GM18517 (cell line): ENCODE data around the gene KRT36.

ENCODE experiments used
- ATAC-seq: cut with Tn5 transposase; IDR thresholded peaks from one replicate; pipeline ENCODE4 v1.9.1; 2021; ENCODE audit warnings: mild to moderate bottlenecking, moderate library complexity; ENCODE audit not compliant: unreplicated experiment

The KRT36 gene

DNA sequence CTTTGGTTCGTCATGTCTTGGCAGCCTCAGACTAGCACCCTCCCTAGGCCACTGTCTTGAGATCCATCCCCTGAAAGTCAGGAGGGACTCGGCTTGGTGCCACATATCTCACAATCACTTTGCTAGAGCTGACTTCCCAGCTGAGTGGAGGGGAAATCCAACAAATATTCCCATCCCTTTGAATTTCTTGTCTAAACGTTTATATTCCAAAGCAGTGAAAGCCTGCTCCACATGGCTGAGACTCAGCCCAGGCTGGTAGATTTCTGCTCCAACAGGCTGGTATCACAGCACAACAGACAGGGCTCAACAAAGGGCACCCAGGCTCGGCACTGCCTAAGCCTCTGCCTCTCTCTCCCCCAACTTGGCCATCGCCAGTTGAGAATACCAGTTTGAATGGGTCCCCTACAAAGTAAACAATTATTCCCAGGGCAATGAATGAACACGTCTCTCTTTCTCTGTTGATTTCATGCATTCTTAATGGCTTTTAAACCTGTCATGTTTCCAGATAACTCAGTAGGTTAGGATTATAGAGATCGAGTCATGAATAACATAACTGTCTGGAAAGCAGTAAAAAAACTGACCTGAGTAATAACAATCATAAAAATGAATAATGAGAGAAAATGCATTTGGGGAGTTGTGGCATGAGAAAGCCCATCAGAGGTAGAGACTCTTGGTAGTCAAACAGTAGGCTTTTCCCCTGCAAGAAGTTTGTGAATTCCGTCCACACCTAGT lies 14.7 kb upstream of the KRT36 start:
- no peak for ATAC-seq

DNA sequence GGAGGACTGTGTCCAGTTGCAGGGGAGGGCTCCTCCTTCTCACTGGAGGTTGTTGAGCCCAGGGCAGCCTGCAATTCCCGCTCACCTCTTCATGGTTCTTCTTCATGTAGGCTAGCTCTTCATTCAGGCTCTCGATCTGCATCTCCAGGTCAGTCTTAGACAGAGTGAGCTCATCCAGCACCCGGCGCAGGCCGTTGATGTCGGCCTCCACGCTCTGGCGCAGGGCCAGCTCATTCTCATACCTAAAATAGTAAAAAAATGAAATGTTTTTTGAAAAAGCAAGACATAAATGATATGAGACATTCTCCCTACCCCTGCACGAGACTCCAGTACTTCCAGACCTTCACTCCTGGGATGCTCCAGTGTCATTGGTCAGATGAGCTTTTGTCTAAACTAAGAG lies 13.5 kb upstream of the KRT36 start:
- no peak for ATAC-seq

DNA sequence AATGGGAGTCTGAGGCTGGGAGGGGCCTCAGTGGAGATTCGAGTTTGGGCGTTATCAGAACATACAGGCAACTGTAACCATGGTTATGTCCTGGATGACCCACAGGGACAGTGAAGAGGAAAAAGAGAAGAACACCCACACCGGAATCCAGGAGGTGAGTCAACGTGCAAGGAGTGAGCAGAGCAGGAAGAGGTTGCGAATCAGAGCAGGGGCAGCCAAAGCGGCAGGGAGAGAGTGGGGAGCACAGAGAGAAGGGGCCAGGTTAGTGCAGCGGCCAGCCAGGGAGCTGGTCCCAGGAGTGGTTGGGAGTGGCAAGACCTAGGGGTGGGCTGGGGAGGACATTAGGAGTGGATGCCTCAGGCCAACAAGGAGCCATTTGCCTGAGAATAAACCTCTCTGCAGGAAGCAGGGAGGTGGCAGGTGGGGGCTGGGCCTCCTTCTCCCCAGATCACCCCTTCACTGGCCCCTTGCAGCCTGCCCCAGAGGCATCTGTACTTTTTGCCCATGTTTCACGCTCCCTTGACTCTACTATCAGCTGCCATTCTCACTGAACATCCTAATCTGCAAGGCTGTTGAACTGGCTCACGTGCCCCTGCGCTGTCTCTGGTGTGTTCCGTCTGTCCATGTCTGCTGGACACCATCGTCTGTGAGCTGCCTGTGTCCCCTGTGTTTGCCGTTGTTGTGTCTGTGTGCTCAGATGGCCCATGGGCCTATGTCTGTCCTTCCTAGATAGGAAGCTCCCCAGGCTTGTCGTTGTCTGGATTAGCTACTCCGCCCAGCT lies 10.6 kb upstream of the KRT36 start:
- ATAC-seq = no peak

DNA sequence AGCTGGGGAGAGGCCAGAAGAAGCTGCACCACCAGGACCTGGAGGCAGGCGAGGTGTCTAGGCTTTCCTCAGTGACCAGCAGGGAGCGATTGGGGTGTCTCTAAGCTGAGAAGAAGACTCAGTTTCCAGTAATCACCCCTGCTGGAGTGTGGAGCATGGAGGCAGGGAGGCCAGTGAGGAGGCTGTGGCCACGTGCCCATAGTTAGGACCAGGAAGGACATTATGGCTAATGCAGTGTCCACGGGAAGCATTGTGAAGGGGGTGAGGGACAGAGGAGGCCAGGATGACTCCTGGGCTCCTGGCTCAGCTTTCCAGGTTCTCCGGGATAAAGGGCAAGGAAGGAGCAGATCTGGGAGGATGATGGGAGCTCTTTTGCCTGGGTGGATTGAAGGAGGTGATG lies 10.0 kb upstream of the KRT36 start:
- ATAC-seq = no peak

DNA sequence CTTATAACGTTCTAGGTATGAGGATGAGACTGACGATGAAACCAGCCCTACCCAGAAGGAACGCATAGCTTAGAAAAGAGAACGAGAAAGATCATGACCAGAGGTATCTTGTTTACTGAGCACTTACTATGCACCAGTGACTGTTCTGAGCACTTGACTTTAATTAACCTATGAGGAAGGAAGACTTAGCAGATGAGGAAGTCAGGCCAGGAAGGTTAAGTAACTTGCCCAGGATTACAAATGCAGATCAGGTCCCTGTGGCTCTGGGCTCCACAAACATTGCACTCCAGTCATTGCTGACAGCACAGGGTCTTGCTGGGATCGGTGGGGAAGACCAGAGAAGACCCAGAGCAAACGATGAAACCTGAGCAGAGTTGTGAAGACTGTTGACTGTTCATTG lies 8.6 kb upstream of the KRT36 start:
- no peak for ATAC-seq

DNA sequence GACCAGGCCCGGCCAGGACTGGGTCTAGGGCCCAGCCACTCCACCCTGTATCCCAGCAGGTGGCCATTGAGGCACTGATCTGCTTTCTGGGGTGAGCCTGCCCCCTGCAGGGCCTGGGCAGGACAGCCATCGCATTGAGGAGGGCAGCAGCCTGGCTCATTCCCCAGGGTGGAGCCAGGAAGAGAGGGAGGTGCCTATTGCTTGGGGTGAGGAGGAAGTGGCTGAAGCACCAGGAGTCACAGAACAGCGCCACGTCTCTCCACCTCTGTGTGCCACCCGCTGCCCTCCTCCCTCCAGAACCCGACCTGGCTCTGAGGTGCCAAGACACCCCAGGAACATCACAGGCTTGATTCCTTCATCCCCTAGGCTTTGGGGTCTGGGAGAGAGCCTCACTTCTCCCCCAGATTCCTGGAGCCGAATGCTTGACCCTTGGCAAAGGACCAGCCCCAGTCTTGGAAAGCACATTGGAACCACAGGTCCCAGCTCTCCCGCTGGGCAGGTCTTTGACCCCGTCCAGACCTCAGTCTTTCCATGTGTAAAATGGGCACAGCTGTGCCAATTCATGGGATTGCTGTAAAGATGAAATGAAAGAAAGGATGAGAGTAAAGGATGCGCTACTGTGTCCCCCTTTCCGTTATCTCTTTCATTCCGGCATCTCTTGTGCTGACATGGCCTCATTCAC lies 7.2 kb upstream of the KRT36 start:
- peak; percentile 66 for ATAC-seq

DNA sequence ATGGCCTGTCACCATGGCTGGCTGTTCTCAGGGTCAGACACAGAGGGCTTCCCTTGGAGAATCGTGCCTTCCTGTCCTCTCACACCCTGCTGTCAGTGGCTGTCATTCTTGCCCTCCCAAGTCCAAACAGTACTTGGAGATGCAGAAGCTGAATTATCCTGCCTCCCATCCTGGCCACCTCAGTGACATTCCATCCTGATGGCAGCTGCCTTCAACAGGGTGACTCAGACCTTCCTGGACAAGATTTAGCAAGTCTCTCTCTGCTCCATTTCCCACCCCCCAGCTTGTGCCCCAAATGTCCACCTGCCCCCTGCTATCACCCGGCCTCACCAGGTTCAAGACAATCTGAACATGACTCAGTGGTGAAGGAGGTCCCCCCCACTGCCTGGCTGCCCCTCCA lies 4.8 kb upstream of the KRT36 start:
- ATAC-seq = no peak

DNA sequence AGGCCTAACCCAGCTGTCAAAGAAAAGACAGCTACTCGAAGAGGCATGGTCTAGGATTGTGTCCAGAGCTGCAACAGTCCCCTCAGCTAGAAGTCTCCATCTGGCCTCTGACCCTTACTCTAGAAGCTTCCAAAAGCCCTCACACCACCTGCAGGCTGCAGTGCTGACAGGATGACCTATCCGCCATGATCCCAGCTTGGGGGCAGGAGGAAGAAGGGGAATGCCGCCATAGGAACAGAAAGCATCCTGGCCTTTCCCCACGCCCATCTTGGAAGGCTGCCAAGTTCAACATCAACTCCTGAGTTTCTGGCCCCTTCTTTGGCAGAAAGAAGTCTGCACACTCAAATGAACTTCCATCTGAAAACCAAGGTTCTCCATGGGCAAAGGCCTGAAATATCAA lies 3.1 kb upstream of the KRT36 start:
- no peak for ATAC-seq

DNA sequence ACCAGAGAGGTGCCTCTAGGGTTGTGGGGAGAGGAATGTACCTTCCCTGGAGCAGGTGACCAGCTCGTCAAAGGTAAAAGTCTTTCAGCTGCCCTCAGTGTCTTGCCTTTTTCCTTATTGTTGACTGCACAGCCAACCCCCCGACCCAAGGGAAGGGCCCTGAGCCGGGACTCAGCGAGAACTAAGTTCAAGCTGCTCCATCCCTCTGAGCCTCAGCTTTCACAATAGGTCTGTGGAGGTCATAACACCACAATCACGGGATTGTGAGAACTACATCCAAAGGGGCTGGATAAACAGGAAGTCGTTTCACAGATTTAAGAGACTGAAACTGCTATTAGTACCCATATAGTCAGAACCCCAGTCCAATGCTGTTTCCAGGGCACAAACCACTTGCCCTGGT lies 2.6 kb upstream of the KRT36 start:
- ATAC-seq = no peak

DNA sequence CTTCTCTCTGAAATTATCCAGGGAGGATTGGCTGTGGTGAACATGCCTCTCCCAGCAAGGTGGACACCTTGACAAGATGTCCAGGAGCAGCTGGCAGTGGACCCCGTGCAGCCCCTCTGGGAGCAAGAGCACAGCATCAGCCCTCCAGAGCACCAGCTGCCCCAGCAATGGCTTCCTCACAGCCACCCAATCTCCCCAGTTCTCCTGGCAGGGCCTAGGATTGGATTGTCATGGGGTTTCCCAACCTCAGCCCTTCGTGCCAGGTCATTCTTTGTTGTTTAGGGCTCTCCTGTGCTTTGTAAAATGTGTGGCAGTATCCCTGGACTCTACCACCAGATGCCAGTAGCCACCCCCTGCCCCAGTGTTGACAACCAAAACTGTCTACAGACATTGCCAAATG lies 1.8 kb upstream of the KRT36 start:
- ATAC-seq = no peak

DNA sequence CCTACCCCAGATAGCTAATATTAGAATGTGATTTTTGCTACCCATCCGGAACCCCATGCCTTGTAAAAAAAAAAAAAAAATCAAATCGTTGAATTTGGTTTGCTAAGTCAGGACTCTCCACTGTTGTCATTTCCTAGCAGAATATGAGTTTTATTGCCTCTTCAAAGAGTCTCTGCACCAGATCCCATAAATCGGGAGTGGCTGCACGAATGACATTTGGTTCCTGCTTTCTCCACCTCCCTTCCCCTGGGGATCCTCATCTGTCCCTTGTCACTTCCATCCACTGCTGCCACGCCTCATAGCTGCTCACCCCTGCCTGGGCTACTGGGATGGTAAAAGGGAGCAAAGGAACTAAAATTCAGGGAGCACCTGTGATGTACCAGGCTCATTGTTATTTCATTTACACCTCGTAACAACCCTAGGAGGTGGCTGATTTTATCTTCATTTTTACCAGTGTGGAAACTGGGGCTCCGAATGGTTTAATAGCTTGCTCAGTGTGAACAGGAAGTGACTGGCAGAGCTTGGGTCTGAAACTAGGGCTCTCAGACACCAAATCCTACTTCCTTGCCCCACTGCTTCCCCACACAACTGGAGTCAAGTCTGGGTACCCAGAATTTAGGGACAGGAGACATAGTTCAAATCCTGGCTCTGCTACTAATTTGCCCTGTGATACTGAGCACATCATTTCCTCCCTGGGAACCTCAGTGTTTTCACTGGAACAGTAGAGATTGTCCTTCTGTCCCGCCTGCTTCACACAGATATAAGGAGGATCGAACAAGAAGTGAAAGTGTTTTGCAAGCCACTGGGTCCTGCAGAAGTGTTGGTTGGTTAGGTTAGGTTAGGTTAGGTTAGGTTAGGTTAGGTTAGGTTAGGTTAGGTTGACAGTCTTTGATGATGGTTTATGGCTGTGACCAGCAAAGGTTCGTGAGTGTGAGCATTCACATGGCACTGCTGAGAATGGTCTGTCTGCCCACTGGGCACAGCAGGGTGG lies 585 bp upstream of the KRT36 start:
- ATAC-seq = no peak

DNA sequence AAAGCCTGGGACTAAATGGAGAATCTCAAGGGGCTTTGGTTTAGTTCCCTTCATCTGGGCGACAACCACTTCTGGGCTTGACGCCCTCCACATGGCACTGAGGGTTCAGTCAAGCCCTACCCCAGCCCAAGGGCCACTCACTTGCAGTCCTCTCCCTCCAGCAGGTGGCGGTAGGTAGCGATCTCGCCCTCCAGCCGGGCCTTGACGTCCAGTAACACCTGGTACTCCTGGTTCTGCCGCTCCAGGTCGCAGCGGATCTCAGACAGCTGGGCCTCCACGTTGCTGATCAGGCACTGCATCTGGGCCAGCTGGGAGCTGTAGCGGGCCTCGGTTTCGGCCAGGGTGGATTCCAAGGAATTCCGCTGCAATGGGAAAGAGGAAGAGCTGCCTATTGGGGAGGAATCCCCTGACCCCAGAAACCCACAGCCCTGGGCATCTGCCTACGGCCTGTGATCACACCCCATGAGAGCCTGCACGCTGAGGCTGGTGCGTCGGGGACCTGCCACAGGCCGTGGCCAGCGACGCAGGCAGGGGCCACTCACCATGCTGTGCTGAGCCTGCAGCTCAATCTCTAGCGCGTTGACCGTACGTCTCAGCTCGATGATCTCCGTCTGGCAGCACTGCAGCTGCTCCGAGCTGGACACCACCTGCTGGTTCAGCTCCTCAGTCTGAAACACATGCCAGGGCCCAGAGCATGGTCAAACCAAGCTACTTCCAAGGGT lies 2.7 kb downstream of the KRT36 start:
- ATAC-seq = no peak

DNA sequence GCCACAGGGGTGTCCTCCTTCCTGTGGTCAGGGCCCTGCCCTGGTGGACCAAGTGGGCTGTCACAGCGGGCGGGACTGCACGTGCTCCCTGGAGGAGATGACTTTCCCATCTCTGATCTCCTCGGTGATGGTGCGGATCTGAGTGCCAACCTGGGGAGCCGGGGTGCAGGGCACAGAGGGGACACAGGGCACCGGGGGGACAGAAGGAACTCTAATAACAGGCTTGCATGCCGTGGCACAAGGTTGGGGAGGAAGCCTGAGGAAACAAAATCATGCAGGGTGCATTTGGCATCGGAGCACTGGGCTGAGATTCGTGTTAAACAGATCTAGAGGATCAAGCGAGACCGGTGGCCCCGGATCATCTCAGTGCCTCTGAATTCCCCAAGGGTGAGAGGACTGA lies 3.4 kb downstream of the KRT36 start:
- ATAC-seq = no peak

DNA sequence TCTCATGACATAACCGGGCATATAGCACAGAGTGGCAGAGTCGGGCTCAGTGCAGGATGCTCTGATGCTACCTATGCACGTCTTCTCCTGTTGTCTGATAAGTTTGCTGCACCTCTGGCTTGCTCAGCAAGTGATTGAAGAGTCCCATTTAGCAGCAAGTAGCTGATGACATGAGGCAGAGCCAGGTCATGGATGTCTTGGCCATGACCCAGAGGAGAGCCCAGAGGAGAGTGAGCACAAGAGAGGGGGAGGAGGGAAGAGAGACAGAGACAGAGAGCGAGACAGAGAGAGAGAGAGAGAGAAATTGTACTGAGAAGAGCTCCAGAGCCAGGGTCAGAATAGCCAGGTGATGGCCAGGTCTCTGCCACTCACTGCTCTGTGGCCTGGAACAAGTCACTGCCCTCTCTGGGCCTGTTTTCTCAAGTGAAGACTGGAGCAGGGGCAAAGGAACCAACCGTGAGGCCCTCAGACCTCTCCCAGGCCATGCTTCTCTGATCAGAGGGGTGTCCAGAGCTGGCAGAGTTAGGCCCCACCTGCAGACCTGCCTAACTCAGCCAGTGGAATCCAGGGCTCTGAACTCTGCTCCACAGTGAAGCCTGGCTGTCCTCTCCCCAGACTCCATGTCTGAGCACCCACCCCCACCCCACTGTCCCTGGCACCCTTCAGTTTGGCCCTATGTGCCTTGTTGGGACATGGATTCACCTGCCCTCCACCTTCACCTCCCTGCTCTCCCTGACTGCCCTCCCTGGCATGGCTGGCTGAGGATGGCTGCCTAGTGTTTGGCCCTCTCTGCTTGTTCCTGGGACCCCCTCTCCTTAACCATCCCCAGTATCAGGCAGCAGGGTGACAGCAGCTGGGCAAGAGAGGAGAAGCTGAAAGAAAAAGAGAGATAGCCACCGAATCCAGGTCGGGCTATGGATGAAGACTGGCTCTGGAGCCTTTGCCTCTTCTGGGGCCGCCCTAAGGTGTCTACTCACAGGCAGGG lies 4.5 kb downstream of the KRT36 start:
- ATAC-seq = no peak

DNA sequence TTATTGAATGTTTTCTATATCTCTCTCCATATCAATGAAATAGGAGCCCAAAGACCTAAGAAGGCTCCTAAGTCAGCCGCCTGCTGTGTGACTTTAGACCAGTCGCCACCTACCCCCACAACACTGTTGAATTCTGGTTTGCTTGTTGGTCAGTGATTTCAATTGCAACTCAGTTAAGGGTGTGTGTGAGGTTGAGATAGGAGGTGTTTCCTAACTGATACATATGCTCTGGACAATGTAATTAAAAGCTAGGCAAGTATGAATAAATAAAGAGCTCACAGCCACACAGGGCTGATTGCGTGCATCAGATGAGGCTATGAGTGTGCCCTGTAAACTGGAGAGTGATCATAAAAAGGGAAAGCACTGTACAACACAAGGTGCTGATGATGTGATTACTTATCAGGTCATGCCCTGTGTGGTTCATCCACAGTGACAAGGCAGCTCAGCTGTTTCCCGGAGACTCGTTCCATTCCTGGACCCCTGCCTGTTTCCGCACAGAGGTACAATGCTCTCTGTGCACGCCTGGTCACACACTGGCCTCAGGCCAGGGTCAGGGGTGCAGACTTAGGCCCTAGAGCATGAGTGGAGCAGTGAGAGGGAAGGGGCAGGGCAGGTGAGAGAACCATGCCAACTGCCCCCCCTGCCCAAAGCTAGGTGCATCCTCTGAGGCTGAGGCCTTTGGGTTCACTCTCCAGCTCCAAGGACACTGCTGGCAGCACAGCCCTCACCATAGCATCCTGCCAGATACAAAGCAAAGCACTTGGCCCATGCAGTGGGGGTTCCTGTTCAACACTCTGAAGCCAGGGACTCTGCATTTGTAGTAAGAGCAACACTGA lies 5.5 kb downstream of the KRT36 start:
- ATAC-seq = no peak

DNA sequence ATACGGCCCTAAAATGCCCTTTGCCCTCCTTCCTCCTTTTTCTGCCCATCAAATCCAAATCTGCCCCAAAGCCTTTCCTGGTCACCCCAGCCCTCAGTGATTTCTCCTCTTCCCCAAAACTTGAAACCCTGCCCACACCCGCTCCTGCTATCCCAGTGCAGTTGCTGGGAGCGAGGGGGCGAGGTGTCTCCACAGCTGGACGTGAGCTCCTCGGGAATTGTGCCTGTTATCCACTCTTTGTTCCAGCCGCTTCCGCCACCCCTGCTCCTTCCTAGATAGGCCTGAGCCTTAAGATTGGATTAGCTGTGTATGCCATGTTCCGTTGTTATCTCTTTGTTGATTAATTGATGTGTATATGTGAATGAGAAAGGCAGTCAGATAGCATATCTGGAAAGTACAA lies 6.2 kb downstream of the KRT36 start:
- no peak for ATAC-seq

DNA sequence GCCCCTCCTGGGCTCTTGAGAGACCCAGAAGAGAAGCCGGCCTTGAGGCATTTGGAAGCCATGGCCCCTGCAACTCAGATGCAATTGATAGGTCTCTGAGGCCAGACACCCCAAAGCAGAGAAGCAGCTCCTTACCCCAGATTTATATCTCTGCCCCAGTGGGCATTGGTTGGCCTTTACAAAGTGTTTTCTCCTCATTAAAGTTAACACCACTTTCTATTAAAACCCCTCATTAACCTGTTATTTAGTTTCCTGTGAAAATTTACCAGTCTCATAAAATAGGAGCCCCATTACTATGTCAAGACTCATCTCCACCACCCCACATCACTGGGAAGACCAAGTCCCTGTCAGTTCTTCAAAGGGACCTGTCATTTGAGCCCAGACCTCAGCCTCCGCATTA lies 8.7 kb downstream of the KRT36 start, which contains the start of gene KRT35:
TSS of gene KRT35 (minus strand) at position 116 of the 400 bp plus-strand sequence. CDS start at position 62, 54 bp downstream.
- no peak for ATAC-seq

DNA sequence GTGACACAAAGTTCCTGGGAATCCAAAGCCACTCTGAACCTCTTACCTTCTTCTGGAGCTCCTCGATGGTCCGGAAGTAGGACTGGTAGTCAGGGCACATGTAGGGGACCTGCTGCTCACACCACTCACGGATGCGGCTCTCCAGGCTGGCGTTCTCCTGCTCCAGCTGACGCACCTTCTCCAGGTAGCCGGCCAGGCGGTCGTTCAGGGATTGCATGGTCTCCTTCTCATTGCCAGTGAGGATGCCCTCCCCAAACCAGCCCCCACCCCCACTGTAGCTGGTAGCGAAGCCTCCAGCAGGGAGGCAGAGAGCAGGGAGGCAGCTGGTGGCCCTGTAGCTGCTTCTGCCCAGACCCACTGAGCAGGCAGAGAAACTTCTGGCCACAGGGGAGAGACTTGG lies 9.1 kb downstream of the KRT36 start:
- ATAC-seq = no peak
